HG03108 (cell line): ENCODE results near the gene PKHD1.

ENCODE experiments used
- ATAC-seq: cut with Tn5 transposase; IDR thresholded peaks from one replicate; pipeline ENCODE4 v1.9.1; 2021; ENCODE audit warnings: moderate library complexity; ENCODE audit not compliant: unreplicated experiment

Gene PKHD1

GRCh38 chr6:51651132-51651817 is 436.1 kb downstream of the PKHD1 start:
- ATAC-seq = no peak

DNA sequence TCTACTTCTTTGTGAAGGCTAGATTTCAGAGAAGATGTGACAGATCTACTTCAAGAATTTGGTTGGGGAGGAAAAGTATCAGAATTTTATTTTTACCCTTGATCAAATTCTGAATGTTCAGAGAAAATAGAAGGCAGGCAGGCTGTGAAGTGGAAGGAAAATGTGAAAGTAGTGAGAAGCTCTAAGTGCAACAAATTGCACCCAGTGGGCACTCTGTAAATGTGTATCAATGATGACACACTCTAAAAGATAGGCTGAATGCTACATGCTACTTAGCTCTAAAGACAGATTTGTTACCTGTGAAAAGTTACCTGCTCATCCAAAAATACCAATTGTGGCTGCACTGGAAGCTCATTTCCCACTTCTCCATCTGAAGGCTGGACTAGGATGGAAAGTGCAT is 438.6 kb downstream of the PKHD1 start:
- ATAC-seq = no peak

DNA sequence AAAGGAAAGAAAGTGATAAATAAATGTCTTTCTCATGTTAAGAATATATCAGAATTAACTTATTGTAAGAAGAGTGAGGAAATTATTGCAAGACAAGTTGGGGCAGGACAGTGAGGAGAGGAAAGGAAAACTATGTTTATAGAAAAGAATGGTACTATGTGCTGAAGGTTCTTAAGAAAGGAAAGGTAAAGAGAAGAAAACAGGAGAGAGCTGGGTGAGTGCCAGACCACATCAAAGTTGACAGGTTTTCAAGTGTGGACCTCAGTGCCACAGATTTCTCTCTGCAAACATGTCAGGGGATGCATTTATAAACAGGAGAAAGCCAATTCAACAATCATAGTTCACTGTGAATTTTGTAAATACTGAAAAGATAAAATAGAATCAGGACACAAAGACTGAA is 439.2 kb downstream of the PKHD1 start:
- ATAC-seq = no peak

DNA sequence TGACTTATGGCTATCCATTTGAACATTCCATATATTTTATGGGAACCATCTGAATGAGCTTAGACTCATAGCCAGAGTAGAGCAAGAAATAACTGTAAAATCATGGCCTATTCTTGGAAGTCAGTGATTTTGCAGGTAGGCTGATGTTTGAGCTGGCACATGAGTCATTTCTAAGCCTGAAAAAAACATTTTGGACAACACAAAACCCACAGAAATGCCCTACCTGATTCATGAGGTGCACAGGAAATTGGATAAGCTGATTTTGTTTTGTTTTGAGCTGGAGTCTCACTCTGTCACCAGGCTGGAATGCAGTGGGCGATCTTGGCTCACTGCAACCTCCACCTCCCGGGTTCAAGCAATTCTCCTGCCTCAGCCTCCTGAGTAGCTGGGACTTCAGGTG is 443.0 kb downstream of the PKHD1 start:
- ATAC-seq = no peak

GRCh38 chr6:51640021-51640420 is 447.4 kb downstream of the PKHD1 start:
- no peak for ATAC-seq

DNA sequence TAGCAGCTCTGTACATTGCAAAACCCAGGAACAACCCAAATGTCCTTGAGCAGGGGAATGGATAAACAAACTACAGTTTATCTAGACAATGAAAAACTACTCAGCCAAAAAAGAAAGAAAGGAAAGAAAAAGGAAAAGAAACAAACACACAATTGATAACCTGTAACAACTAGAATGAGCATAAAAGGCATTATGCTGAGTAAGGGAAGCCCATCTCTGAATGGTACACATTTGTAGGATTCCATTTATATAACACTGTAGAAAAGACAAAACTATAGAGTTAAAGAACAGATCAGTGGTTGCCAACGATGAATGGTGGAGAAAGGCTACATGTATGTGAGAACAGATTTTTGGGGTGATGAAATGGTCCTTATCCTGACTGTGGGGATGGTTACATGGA is 454.0 kb downstream of the PKHD1 start:
- no peak for ATAC-seq

DNA sequence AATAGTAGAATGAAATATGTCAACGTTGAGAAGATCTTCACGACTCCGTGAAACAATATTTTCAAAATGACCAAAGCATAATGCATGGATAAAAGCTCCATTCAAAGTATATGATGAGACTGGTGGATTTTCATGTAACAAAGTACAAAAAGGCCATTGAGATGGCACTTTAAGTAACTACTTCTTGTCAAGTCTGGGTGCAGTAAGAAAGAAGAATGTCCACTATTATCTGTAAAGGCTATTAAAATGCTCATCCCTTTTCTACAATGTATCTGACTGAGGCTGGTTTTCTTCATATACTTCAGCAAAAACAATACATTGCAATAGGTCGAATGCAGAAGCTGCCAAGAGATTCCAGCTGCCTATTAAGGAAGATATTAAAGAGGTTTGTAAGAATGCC is 457.4 kb downstream of the PKHD1 start:
- ATAC-seq = no peak

- ATAC-seq = no peak
Observed at GRCh38 chr6:51626391-51626790, 461.0 kb downstream of the PKHD1 start.

- ATAC-seq = no peak
Observed at GRCh38 chr6:51625566-51625965, 461.8 kb downstream of the PKHD1 start.

- no peak for ATAC-seq
Observed at GRCh38 chr6:51620971-51621370, 466.4 kb downstream of the PKHD1 start.

GRCh38 chr6:51619042-51619799 is 468.2 kb downstream of the PKHD1 start:
- ATAC-seq = no peak

DNA sequence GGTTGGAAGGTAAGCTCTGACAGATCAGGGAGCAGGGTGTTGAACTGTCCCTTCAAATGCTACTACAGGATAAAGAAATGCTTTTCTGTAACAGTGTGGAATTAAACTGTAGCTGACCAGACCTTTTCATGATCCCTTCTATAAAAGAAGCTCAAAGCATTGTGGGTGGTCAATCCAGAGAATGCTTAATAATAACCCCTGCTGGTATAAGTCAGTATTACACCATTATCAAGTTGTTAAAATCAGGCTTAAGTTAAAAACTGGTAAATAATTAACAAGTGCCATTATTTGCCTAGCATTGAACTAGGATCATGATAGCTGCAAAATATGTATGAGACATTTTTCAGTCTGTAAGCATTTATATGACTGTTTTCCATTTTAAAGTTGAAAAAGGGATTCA is 468.9 kb downstream of the PKHD1 start:
- ATAC-seq = no peak

DNA sequence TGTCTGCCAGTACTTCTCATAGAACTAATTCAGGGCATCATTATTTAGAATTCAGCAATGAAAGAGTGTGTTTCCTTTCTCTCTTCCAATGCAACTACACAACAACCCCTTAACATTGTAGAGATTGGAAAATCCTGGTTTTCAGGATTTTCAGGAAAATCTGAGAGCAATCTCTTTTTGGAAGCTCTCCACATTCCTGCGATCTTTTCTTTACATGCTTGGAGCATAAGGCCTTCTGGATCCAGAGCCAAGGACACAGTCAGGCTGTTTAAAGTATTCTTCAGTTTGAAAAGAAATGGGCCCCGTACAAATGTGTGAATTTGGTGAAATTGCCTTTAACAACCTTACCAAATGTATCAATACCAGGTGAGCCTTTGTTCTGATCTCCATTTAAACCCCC is 469.7 kb downstream of the PKHD1 start:
- ATAC-seq = no peak

DNA sequence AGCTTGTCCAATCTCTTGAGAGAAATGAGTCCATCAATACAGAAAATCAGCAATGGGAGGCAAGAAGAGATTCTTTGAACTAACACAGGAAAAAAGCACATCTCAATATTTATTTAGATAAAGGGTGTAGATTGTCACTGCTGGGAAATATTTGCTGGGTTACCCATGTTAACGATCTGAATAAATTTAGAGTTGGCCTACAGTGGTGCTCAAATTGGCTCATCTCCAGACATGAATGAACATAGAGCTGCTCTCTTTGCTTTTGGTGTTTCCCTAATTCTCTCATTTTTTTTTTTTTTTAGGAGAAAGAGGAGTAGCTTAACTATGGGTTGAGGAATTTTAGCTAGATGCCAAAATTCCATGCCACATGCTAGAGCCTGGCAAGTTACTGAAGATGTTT is 471.2 kb downstream of the PKHD1 start:
- no peak for ATAC-seq

- no peak for ATAC-seq
Observed at GRCh38 chr6:51614725-51615124, 472.7 kb downstream of the PKHD1 start.

DNA sequence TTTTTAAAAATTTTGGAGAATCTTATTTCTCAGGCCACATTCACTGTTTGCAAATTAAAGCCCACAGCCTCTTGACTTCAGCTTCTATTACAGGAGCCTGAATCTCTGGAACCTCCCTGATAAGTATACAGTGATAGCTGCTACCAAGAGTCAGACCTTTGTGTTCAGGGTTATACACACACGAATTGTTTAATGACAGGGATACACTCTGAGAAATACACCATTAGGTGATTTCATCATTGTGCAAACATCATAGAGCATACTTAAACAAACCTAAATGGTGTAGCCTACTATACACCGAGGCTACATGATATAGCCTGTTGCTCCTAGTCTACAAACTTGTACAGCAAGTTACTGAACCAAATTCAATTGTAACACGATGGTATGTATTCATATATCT is 473.9 kb downstream of the PKHD1 start:
- ATAC-seq = no peak

- ATAC-seq = no peak
Observed at GRCh38 chr6:51608932-51609331, 478.5 kb downstream of the PKHD1 start.

DNA sequence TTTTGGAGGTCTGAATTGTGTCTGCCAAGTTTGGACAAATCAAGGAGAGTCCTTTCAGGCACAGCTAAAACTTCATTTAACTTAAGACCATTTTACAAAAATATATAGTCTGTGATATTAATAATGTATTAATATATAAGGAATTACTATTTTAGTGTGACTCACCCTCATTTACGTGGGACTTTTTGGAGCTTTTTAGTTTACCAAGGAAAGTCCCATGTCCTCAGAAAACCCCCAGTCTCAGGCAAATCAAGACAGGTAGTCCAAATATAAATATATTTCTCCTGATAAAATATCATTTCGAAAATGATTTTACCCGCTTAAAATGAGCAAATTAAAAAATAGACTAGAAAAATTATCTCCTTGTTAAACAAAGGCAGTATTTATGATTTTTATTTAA is 479.0 kb downstream of the PKHD1 start:
- no peak for ATAC-seq

DNA sequence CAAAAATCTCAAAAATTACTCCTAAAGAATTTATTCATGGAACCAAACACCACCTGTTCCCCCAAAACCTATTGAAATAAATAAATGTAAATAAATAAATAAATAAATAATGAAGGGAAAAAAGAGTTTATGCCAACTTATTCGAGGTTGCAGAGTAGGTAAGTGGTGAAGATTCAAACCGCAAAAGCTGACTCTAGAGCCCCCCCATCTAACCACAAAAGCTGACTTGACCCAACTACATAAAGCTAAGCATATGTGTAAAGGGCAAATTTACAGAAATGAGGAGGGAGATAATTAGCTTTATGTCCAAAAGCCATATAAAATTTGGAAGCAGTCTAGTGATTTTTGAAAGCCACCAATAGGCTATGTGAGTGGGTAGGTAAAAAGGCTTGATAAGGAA is 486.9 kb downstream of the PKHD1 start:
- no peak for ATAC-seq

- ATAC-seq = no peak
Observed at GRCh38 chr6:51598171-51598570, 489.2 kb downstream of the PKHD1 start.

DNA sequence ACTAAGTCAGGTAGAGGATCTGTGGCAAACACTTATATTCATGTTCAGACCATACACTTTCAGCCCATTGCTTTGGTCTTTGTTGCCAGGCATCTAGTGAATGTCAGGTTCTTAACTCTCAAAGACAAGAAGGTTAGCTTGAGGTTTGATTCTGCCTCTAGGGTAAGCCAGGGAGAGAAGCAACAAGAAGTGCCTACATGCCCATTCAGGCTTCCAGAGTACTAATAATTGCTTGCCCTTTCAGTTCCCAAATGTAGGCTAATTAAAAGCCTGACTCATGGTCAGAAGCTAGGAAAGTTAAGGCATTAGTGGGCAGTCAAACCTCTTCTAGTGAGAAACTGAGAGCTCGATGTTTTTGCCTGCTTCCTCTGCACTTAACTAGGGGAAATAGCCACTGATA is 492.4 kb downstream of the PKHD1 start:
- ATAC-seq = no peak

- ATAC-seq = no peak
Observed at GRCh38 chr6:51585264-51585663, 502.1 kb downstream of the PKHD1 start.

GRCh38 chr6:51584163-51584562 is 503.2 kb downstream of the PKHD1 start:
- ATAC-seq = no peak
